ENCODE data around the gene RIPOR3.
A peak's percentile ranks its signal among the peaks of the same experiment; 100 is the strongest.

Gene RIPOR3

DNA sequence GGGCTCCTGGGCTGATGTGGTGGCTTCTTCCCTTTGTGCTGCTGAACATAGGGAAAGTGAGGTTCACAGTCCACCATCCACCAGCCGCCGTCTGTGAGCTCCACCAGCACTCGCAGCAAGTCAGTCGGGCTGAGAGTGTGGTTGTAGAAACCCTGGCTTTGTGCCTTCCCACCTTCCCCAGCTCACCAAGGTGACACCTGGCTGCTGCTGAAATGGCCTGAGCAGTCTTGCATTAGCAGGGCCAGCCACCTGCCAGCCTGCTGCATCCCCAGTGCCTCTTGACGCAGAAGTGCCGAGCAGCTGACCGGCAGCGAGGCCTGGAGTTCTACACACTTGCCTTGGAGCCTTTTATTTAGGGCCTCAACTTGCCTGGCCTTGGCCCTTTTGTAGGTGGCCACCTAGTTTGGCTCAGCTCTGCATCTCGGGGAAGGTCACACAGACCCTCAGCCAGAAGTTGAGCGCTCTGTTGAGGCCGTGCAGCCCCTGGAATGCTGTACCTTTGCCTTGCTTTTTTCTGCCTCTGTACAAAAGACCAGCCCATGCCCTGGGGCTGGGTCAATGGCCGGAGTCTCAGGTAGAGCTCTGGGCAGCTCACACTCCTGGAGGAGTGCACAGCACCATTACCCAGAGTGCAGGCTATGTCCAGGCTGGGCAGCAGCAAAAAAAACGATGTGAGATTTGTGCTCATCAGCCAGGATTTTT lies 104.7 kb downstream of the RIPOR3 start:
- H3K36me3 Mint-ChIP-seq = no peaks in the 10 kb centered on the region
- H3K27me3 Mint-ChIP-seq = no peaks in the 10 kb centered on the region
- no peak overlapping the region for H3K27ac Mint-ChIP-seq
- peaks cover 4% of the 10 kb centered on the region for H3K4me1 Mint-ChIP-seq (ENCODE audit: low read depth)
- no peak overlapping the region for H3K4me3 Mint-ChIP-seq
- H3K9me3 Mint-ChIP-seq (ENCODE audit: low read depth) = no peaks in the 10 kb centered on the region

DNA sequence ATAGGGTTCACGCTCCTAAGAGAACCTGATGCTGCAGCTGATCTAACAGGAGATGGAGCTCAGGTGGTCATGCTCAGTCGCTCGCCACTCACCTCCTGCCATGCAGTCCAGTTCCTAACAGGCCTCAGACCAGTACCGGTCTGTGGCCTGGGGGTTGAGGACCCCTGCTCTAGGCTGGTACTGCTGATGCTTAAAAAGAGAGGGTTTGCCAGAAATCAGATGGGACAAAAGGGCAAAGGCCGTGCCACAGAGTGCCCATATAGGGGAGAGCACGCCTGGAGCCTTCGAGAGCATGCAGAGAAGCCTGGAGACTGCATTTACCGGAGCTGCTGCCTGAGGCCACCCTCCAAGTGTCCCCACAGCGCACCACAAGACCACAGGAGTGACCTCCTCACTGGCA lies 105.7 kb downstream of the RIPOR3 start:
- Mint-ChIP-seq H3K9me3 (ENCODE audit: low read depth) (no peaks in the 10 kb centered on the region), H3K4me1 (ENCODE audit: low read depth) (peaks cover 4% of the 10 kb centered on the region), H3K4me3 (no peak overlapping the region), H3K27ac (no peak overlapping the region), H3K36me3 (no peaks in the 10 kb centered on the region), H3K27me3 (no peaks in the 10 kb centered on the region)

- no peak overlapping the region for H3K27ac Mint-ChIP-seq
- no peak overlapping the region for H3K4me3 Mint-ChIP-seq
Observed at GRCh38 chr20:50585214-50585613, 106.1 kb downstream of the RIPOR3 start.

DNA sequence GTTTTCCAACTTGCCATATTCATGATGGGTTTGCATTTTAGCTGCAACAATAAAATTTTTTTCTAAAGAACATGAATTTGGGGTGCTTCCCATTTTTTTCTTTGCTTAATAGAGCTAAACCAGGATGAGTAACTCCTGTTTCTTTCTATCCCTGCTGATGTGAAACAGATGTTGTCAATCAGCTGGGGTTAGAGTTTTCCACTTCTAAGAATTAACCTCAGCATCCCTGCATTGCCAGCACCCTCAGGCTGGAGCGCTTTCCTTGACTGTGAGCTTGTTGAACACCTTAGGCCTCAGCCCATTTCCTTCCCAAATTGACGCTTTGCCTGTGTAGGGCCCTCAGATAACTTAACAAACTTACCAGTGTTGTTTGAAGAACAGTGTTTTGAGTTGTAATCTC lies 106.7 kb downstream of the RIPOR3 start:
- Mint-ChIP-seq H3K27me3 (no peaks in the 10 kb centered on the region), H3K27ac (no peak overlapping the region), H3K9me3 (ENCODE audit: low read depth) (no peaks in the 10 kb centered on the region), H3K36me3 (no peaks in the 10 kb centered on the region), H3K4me3 (no peak overlapping the region), H3K4me1 (ENCODE audit: low read depth) (peaks cover 4% of the 10 kb centered on the region)

More at GRCh38 chr20:50585214-50585613, 106.1 kb downstream of the RIPOR3 start:
- Mint-ChIP-seq H3K9me3 (ENCODE audit: low read depth) (no peaks in the 10 kb centered on the region), H3K36me3 (no peaks in the 10 kb centered on the region), H3K27me3 (no peaks in the 10 kb centered on the region), H3K4me1 (ENCODE audit: low read depth) (peaks cover 4% of the 10 kb centered on the region)

DNA sequence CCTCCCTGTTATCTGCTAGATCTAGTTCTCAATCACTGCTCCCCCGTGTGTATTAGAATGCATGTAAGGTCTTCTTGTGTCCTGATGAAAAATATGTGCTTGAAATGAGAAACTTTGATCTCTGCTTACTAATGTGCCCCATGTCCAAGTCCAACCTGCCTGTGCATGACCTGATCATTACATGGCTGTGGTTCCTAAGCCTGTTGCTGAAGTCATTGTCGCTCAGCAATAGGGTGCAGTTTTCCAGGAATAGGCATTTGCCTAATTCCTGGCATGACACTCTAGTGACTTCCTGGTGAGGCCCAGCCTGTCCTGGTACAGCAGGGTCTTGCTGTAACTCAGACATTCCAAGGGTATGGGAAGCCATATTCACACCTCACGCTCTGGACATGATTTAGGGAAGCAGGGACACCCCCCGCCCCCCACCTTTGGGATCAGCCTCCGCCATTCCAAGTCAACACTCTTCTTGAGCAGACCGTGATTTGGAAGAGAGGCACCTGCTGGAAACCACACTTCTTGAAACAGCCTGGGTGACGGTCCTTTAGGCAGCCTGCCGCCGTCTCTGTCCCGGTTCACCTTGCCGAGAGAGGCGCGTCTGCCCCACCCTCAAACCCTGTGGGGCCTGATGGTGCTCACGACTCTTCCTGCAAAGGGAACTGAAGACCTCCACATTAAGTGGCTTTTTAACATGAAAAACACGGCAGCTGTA lies 107.7 kb downstream of the RIPOR3 start:
- no peaks in the 10 kb centered on the region for H3K9me3 Mint-ChIP-seq (ENCODE audit: low read depth)
- no peaks in the 10 kb centered on the region for H3K27me3 Mint-ChIP-seq
- peaks cover 4% of the 10 kb centered on the region for H3K4me1 Mint-ChIP-seq (ENCODE audit: low read depth)
- no peak overlapping the region for H3K27ac Mint-ChIP-seq
- no peak overlapping the region for H3K4me3 Mint-ChIP-seq
- H3K36me3 Mint-ChIP-seq = no peaks in the 10 kb centered on the region

DNA sequence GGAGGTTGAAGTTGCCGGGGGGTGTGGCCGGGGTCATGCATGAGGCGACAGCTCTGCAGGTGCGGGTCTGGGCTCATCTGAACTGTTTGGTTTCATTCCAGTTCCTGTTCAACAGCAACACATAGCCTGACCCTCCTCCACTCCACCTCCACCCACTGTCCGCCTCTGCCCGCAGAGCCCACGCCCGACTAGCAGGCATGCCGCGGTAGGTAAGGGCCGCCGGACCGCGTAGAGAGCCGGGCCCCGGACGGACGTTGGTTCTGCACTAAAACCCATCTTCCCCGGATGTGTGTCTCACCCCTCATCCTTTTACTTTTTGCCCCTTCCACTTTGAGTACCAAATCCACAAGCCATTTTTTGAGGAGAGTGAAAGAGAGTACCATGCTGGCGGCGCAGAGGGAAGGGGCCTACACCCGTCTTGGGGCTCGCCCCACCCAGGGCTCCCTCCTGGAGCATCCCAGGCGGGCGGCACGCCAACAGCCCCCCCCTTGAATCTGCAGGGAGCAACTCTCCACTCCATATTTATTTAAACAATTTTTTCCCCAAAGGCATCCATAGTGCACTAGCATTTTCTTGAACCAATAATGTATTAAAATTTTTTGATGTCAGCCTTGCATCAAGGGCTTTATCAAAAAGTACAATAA lies 108.6 kb downstream of the RIPOR3 start:
- Mint-ChIP-seq H3K27me3 (no peaks in the 10 kb centered on the region), H3K4me3 (no peak overlapping the region), H3K9me3 (ENCODE audit: low read depth) (no peaks in the 10 kb centered on the region), H3K27ac (no peak overlapping the region), H3K4me1 (ENCODE audit: low read depth) (no peaks in the 10 kb centered on the region), H3K36me3 (no peaks in the 10 kb centered on the region)

DNA sequence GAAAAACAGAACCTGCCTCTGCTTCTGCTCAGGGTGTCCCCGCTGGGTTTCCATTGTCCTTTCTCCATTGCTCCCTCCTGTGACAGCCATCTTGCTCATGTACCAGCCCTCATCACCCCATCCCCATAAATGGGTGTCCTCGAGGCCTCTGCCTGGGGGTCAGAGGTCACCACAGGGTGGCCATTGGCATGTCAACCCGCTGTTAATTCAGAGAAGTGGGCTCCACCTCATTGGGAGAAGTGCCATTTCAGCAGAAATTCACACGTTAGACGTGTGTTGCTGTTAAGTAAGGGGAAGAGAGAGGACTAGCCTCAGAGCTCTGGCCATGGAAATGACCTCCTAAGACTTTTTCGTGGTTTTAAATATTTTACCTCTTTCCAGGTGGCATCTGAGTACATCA lies 109.2 kb downstream of the RIPOR3 start:
- no peak overlapping the region for H3K4me3 Mint-ChIP-seq
- no peaks in the 10 kb centered on the region for H3K4me1 Mint-ChIP-seq (ENCODE audit: low read depth)
- no peaks in the 10 kb centered on the region for H3K27me3 Mint-ChIP-seq
- no peak overlapping the region for H3K27ac Mint-ChIP-seq
- no peaks in the 10 kb centered on the region for H3K36me3 Mint-ChIP-seq
- H3K9me3 Mint-ChIP-seq (ENCODE audit: low read depth) = no peaks in the 10 kb centered on the region

DNA sequence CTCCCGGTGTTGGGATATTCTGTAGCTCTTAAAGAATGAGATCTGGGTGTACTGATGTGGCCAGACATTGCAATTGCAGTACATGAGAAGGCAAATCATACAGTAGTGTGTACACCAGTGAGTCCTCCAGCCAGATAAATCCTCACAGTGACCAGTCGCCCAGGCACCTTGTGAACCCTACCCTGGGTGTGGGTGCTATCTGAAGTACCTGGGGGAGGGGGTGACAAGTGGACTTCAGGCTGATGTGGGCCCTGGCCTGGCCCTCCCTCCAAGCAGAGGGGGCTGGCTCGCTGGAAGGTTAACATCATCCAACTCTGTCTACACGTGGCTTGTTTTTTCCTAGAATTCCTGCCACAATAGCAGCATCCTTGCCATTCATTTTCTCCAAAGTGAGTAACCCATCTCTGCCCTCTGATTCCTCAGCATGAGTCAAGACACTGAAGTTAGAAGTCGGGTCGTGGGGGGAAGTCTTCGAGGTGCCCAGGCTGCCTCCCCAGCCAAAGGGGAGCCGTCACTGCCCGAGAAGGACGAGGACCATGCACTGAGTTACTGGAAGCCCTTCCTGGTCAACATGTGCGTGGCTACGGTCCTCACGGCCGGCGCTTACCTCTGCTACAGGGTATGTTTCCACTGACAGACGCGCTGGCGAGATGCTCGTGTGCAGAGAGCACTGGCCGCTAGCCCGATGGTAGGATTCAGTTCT lies 110.3 kb downstream of the RIPOR3 start:
- H3K4me3 Mint-ChIP-seq = no peak overlapping the region
- H3K4me1 Mint-ChIP-seq (ENCODE audit: low read depth) = no peaks in the 10 kb centered on the region
- no peak overlapping the region for H3K27ac Mint-ChIP-seq
- no peaks in the 10 kb centered on the region for H3K36me3 Mint-ChIP-seq
- no peaks in the 10 kb centered on the region for H3K27me3 Mint-ChIP-seq
- H3K9me3 Mint-ChIP-seq (ENCODE audit: low read depth) = no peaks in the 10 kb centered on the region

DNA sequence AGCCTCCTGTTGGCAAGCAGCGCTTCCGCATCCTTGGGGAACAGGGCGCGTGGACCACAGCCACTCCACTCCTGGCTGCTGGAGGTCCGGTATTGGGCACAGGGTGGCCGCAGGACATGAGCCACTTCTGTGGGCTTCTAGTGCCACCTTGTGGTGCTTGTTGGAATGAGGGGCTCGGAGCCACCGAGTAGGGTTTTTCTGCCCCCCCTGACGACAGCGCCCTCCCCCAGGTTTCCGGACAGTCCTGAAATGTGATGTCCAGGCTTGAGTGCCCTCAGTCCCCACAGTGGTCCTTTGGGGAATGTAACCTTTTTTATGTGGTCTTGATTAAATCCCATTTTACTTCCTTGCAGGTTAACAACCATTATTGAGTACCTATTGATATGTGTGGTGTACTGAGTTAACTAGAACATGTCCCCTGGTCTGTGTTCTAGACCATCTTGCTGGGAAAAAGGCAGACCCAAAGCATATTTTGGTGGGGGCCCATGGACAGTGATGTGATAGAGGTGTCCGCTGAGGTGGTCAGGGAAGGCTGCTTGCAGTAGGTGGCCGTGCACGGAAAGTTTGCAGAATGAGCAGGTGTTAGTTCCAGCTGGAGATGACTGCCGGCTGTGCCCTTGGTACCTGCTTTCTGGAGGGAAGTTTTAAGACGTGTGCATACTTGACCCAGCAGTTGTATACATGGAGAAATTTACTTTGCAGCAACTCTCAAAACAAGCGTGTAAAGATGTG lies 111.2 kb downstream of the RIPOR3 start:
- H3K27ac Mint-ChIP-seq = no peak overlapping the region
- no peaks in the 10 kb centered on the region for H3K9me3 Mint-ChIP-seq (ENCODE audit: low read depth)
- peaks cover 2% of the 10 kb centered on the region for H3K36me3 Mint-ChIP-seq
- no peaks in the 10 kb centered on the region for H3K27me3 Mint-ChIP-seq
- no peak overlapping the region for H3K4me3 Mint-ChIP-seq
- no peaks in the 10 kb centered on the region for H3K4me1 Mint-ChIP-seq (ENCODE audit: low read depth)

- H3K9me3 Mint-ChIP-seq (ENCODE audit: low read depth) = no peaks in the 10 kb centered on the region
- no peak overlapping the region for H3K4me3 Mint-ChIP-seq
- H3K4me1 Mint-ChIP-seq (ENCODE audit: low read depth) = peaks cover 2% of the 10 kb centered on the region
- peaks cover 2% of the 10 kb centered on the region for H3K36me3 Mint-ChIP-seq
- H3K27me3 Mint-ChIP-seq = no peaks in the 10 kb centered on the region
- H3K27ac Mint-ChIP-seq = no peak overlapping the region
Observed at GRCh38 chr20:50579511-50579910, 111.8 kb downstream of the RIPOR3 start.

DNA sequence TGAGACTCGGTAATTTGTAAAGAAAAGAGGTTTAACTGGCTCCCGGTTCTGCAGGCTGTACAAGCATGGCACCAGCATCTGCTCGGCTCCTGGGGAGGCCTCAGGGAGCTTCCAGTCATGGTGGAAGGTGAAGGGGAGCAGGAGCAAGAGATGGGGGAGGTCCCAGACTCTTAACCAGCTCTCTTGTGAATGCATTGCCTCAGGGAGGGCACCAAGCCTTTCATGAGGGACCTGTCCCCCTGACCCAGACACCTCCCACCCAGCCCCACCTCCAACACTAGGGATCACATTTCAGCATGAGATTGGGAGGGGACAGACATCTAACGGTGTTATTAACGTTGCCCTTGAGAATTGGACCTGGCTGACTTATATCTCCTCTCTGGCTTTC lies 112.6 kb downstream of the RIPOR3 start:
- Mint-ChIP-seq H3K36me3 (peaks cover 2% of the 10 kb centered on the region), H3K9me3 (ENCODE audit: low read depth) (no peaks in the 10 kb centered on the region), H3K4me3 (no peak overlapping the region), H3K27me3 (no peaks in the 10 kb centered on the region), H3K27ac (peak overlapping the region; percentile 34), H3K4me1 (ENCODE audit: low read depth) (peaks cover 2% of the 10 kb centered on the region)

GRCh38 chr20:50578061-50578777 lies 113.1 kb downstream of the RIPOR3 start:
- Mint-ChIP-seq H3K9me3 (ENCODE audit: low read depth) (no peaks in the 10 kb centered on the region), H3K36me3 (peaks cover 2% of the 10 kb centered on the region), H3K4me1 (ENCODE audit: low read depth) (peaks cover 5% of the 10 kb centered on the region), H3K27me3 (no peaks in the 10 kb centered on the region), H3K27ac (peak overlapping the region; percentile 34), H3K4me3 (no peak overlapping the region)

GRCh38 chr20:50577175-50578018 lies 113.9 kb downstream of the RIPOR3 start:
- H3K4me1 Mint-ChIP-seq (ENCODE audit: low read depth) = peaks cover 11% of the 10 kb centered on the region
- H3K27me3 Mint-ChIP-seq = no peaks in the 10 kb centered on the region
- no peak overlapping the region for H3K4me3 Mint-ChIP-seq
- H3K9me3 Mint-ChIP-seq (ENCODE audit: low read depth) = no peaks in the 10 kb centered on the region
- H3K36me3 Mint-ChIP-seq = peaks cover 2% of the 10 kb centered on the region
- no peak overlapping the region for H3K27ac Mint-ChIP-seq
